Adrenal gland (tissue), 12 donors: ENCODE measurements around the gene RAMAC. TPM values are rescaled to one million over a fixed set of nuclear protein-coding genes. Genes with fewer than 3 reads are reported as not detected.

Experiments
- DNase-seq, 7 donors: peaks; one replicate each; pipeline ENCODE4 v3.0.0-alpha.2; 2019 to 2020
- H3K27ac ChIP-seq, 5 donors: fragments of 200-600 bp; sonication (generic) in 4 of 5; 1 replicate in 3 of 5; 2 replicates in 2 of 5; pipeline versions ENCODE4 v1.5.1 to v1.8.0; 2016 to 2020; ENCODE audit warnings: mild to moderate bottlenecking in 1 of 5
- H3K27me3 ChIP-seq: fragments of 200-600 bp; 2 replicates; pipeline ENCODE4 v1.8.0; 2021
- H3K36me3 ChIP-seq, 2 donors: fragments of 200-600 bp; replicated peaks in 1 of 2; 1 replicate in 1 of 2; 2 replicates in 1 of 2; pipeline versions ENCODE4 v1.5.1 to v1.8.0; 2018 to 2022
- H3K4me1 ChIP-seq, 2 donors: fragments of 200-600 bp; replicated peaks in 1 of 2; 1 replicate in 1 of 2; 2 replicates in 1 of 2; pipeline versions ENCODE4 v1.5.1 to v1.8.0; 2018 to 2021
- H3K4me3 ChIP-seq, 4 donors: fragments of 200-600 bp; sonication (generic) in 3 of 4; one replicate each; pipeline ENCODE4 v1.5.1; 2016 to 2018
- H3K9me3 ChIP-seq, 3 donors: fragments of 200-600 bp; sonication (generic) in 1 of 3; replicated peaks in 1 of 3; 1 replicate in 2 of 3; 2 replicates in 1 of 3; pipeline versions ENCODE4 v1.5.1 to v1.8.0; 2016 to 2021
- CTCF ChIP-seq, 6 experiments: fragments of 450-650 bp in 4 of 6; fragments of 200-600 bp in 2 of 6; sonication (generic) in 1 of 6; IDR thresholded peaks; 1 replicate in 5 of 6; 2 replicates in 1 of 6; pipeline versions ENCODE4 v1.5.1 to v1.8.0; 2016 to 2021; ENCODE audit warnings: antibody characterized with exemption in 6 of 6, mild to moderate bottlenecking in 2 of 6, moderate library complexity in 1 of 6
- POLR2A ChIP-seq, 2 donors: fragments of 450-650 bp; IDR thresholded peaks; one replicate each; pipeline ENCODE4 v1.6.1; 2017; ENCODE audit warnings: antibody characterized with exemption in 2 of 2, mild to moderate bottlenecking in 2 of 2, moderate library complexity in 1 of 2
- WGBS, 4 donors: extraction: QIAGEN DNeasy Blood & Tissue Kit in 2 of 4; methylation state at CpG; one replicate each; pipeline versions ENCODE4 v1.1.5 to v1.1.7; 2013 to 2017; 5-methylcytosine and 5-hydroxymethylcytosine counted together
- intact Hi-C, 2 donors: fragments of 100-400 bp; cut with DNase I; formaldehyde crosslinking; loops; one replicate each; pipeline versions ENCODE4 v1.14.1 to v1.15.0; 2022 to 2023
- polyA plus RNA-seq, 3 donors: library from polyadenylated mRNA; stranded (reverse); fragments of 200-250 nt in 2 of 3; fragments of 350-450 nt in 1 of 3; fragmentation: Illumina TruSeq in 1 of 3; extraction: RNeasy Lipid Tissue Mini Kit (QIAGEN cat#74804) in 1 of 3; gene quantifications; one replicate each; pipeline ENCODE4 v1.2.3, GENCODE V29; 2013 to 2014
- total RNA-seq, 9 donors: library from RNA; depleted of rRNA in 4 of 9; stranded (reverse); fragments of >200 nt in 4 of 9; fragments of 120-200 nt in 1 of 9; fragmentation: NEBNext Ultra II Directional in 1 of 9; extraction: Animal tissue kit (Norgen Biotek cat#: 25700) in 1 of 9; gene quantifications; one replicate each; pipeline versions ENCODE4 v1.1.0 to v1.2.4, GENCODE V29; 2013 to 2023
- donor health status: healthy with polysubstance abuse.
- donor health status: Bipolar disorder and iron deficiency.
- donor health status: DM: yes; HTN: yes; CAD: no.
- donor health status: DM: no; HTN: no; CAD: no.
- donor health status: DM: no; HTN: no; CAD: no.
- donor health status: DM: yes; HTN: yes; CAD: no.

Gene RAMAC
- total and polyA plus RNA-seq, 12 donors: 12.7 to 80.0 (median 21.7) TPM

DNA sequence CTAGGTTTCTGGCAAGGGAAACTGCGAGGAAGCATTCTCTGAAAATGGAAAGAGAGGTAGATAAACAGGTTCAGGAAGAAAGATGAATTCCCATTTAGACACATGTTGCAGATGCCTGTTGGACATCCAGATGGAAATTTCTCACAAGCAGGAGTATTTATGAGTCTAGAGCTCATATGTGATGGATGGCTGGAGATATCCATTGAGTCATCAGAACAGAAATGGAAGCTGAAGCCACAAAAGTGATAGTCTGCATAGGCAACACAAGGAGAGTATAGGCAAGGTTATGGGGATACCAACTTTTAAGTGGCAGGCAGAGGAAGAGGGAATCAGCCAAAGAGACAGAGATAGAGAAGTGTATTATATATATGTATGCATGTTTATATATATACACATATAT lies 6.3 kb upstream of the RAMAC start:
- no peak overlapping the region for H3K27ac ChIP-seq
- 95 to 100% (median 97%) methylated on average over 1 of the region's 1 CpG for WGBS, 4 donors

DNA sequence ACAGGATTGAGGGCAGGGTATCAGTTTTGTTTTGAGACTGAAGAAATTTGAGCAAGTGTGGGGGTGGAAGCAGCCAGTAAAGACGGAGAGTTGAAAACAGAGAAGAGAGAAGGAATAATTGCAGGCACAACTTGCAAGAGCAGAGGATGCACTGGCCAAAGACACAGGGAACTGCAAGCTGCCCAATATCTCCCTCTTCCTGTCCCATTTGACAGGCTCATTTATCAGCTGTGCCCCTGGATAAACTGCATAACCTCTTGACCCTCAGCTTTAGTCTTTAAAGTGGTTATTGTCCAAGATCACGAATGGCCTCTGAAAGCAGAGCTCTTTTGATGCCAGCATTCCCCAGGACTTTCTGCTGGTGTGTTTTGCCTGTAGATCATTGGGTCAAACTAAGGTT lies 5.0 kb upstream of the RAMAC start:
- no peaks in the 10 kb centered on the region for H3K36me3 ChIP-seq
- H3K27me3 ChIP-seq: no peaks in the 10 kb centered on the region
- no peak overlapping the region for H3K27ac ChIP-seq
- intact Hi-C loops: loop anchor here in 1 of 2 donors (5.0 kb wide), 1 partner anchor 129 kb away; no protein-coding TSS in a partner anchor
- H3K9me3 ChIP-seq: no peaks in the 10 kb centered on the region
- DNase-seq: no peak
- WGBS, 4 donors: 48 to 66% (median 56%) methylated on average over 2 of the region's 2 CpGs
- no peak for TF ChIP-seq POLR2A (IDR thresholded peaks at IDR 0.05)
- TF ChIP-seq CTCF (IDR thresholded peaks at IDR 0.05): no peak
- H3K4me1 ChIP-seq: peaks cover 0 to 11% of the 10 kb centered on the region in 2 donors
- H3K4me3 ChIP-seq: no peak overlapping the region

More for the DNA sequence above, 6.3 kb upstream of the RAMAC start:
- TF ChIP-seq CTCF (IDR thresholded peaks at IDR 0.05) (no peak), POLR2A (IDR thresholded peaks at IDR 0.05) (no peak)
- no peaks in the 10 kb centered on the region for H3K9me3 ChIP-seq
- DNase-seq: no peak
- no peak overlapping the region for H3K4me3 ChIP-seq
- H3K27me3 ChIP-seq: no peaks in the 10 kb centered on the region
- peaks cover 0 to 2% of the 10 kb centered on the region in 2 donors for H3K4me1 ChIP-seq
- H3K36me3 ChIP-seq: no peaks in the 10 kb centered on the region
- intact Hi-C loops: loop anchor here in 1 of 2 donors (5.0 kb wide), 1 partner anchor 127 kb away; no protein-coding TSS in a partner anchor

DNA sequence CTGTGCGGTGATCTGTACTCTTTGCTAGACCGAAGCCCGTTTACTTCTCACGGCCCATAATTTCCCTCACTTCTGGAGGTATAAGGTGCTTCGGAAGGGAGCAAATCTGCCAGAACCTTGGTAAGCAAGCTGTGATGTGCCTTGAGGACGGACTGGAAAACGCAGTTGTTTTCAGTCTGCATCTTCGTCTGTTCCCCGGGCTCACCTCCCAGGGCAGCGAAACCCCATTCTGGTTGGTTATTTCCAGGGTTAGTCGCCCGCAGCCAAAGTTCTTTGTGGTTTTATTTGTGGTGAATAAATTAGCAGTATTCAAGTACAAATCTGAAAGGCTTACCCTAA lies 401 bp downstream of the RAMAC start:
- WGBS, 4 donors: 0 to 1% (median 0%) methylated on average over 7 to 12 of the region's 12 CpGs
- TF ChIP-seq CTCF (IDR thresholded peaks at IDR 0.05): no peak
- TF ChIP-seq POLR2A (IDR thresholded peaks at IDR 0.05): no peak
- peaks cover 0 to 22% of the 10 kb centered on the region in 2 donors for H3K36me3 ChIP-seq
- no peak for DNase-seq
- H3K4me3 ChIP-seq: peak overlapping the region; percentile 59 to 97 (median 80)
- H3K9me3 ChIP-seq: no peaks in the 10 kb centered on the region
- H3K27me3 ChIP-seq: no peaks in the 10 kb centered on the region
- intact Hi-C loops: no loop called here
- H3K27ac ChIP-seq: peak overlapping the region in 4 of 5 donors; percentile 62 to 87 (median 70)
- peaks cover 8 to 21% of the 10 kb centered on the region in 2 donors for H3K4me1 ChIP-seq

GRCh38 chr15:82992436-82992998 lies 6.5 kb downstream of the RAMAC start:
- Histone ChIP-seq H3K36me3 (peaks cover 0 to 28% of the 10 kb centered on the region in 2 donors), H3K27me3 (no peaks in the 10 kb centered on the region), H3K4me1 (no peaks in the 10 kb centered on the region), H3K9me3 (no peaks in the 10 kb centered on the region), H3K27ac (no peak overlapping the region), H3K4me3 (no peak overlapping the region)
- intact Hi-C loops: no loop called here
- DNase-seq: no peak
- WGBS, 4 donors: 83 to 93% (median 85%) methylated on average over 3 of the region's 3 CpGs
- TF ChIP-seq CTCF (IDR thresholded peaks at IDR 0.05) (no peak), POLR2A (IDR thresholded peaks at IDR 0.05) (no peak)
